Smooth muscle cell (in vitro differentiated cells): ENCODE data around the gene UPK3BL1. TPM values are rescaled to one million over a fixed set of nuclear protein-coding genes. Genes with fewer than 3 reads are reported as not detected.

ENCODE experiments used
- polyA plus RNA-seq: library from polyadenylated mRNA; unstranded; fragments of >200 nt; fragmentation: Nextera tagmentation; extraction: Ambion mirVana; gene quantifications from 2 replicates; pipeline ENCODE4 v1.2.1, GENCODE V29; 2016
- small RNA-seq: library from RNA; depleted of rRNA; stranded (forward); fragments of <200 nt; gene quantifications from one replicate; pipeline ENCODE3, GENCODE V24; 2014
- total RNA-seq: library from RNA; depleted of rRNA; stranded (reverse); fragments of >200 nt; gene quantifications from 2 replicates; pipeline ENCODE4 v1.2.3, GENCODE V29; 2014

UPK3BL1 gene
- total and polyA plus RNA-seq, 2 experiments from 2014 or later = 16.6 to 25.0 TPM

Small RNA genes lying within 50 kb of the gene (small RNA-seq; reads per million reads assigned to genes)
- not detected for gene AC105052.3
- not detected for gene UPK3BL1

Other genes with a start within 250 kb of the UPK3BL1 start
- gene PRKRIP1, start 246.4 kb downstream of the UPK3BL1 start, total RNA-seq = 14.3 and 17.2 TPM in 2 replicates
- gene PRKRIP1, start 246.4 kb downstream of the UPK3BL1 start, polyA plus RNA-seq = 34.5 and 51.9 TPM in 2 replicates
- 43.0 and 47.1 TPM in 2 replicates for gene ORAI2, start 209.2 kb downstream of the UPK3BL1 start, total RNA-seq
- gene ORAI2, start 209.2 kb downstream of the UPK3BL1 start, polyA plus RNA-seq = 66.1 and 69.8 TPM in 2 replicates
- gene ALKBH4, start 177.9 kb downstream of the UPK3BL1 start, total RNA-seq = 7.0 and 17.7 TPM in 2 replicates
- gene ALKBH4, start 177.9 kb downstream of the UPK3BL1 start, polyA plus RNA-seq = 15.7 and 16.0 TPM in 2 replicates
- gene LRWD1, start 177.8 kb downstream of the UPK3BL1 start, total RNA-seq = 10.0 and 13.1 TPM in 2 replicates
- gene LRWD1, start 177.8 kb downstream of the UPK3BL1 start, polyA plus RNA-seq = 21.2 and 23.5 TPM in 2 replicates
- 12.7 and 13.1 TPM in 2 replicates for gene POLR2J, start 163.9 kb downstream of the UPK3BL1 start, total RNA-seq
- gene POLR2J, start 163.9 kb downstream of the UPK3BL1 start, polyA plus RNA-seq = 92.2 and 94.4 TPM in 2 replicates
- 2.1 and 4.2 TPM in 2 replicates for gene RASA4B, start 125.0 kb downstream of the UPK3BL1 start, total RNA-seq
- gene RASA4B, start 125.0 kb downstream of the UPK3BL1 start, polyA plus RNA-seq = 3.5 and 4.6 TPM in 2 replicates
- 0.40 TPM in 1 of 2 replicates, not detected in the other for gene UPK3BL2, start 99.1 kb downstream of the UPK3BL1 start, total RNA-seq
- gene UPK3BL2, start 99.1 kb downstream of the UPK3BL1 start, polyA plus RNA-seq = 0.75 and 3.6 TPM in 2 replicates
- gene SPDYE2, start 91.6 kb downstream of the UPK3BL1 start, total RNA-seq = not detected in 2 replicates
- 0.86 and 3.1 TPM in 2 replicates for gene SPDYE2, start 91.6 kb downstream of the UPK3BL1 start, polyA plus RNA-seq
- 2.8 and 6.5 TPM in 2 replicates for gene POLR2J3, start 70.2 kb downstream of the UPK3BL1 start, total RNA-seq
- gene POLR2J3, start 70.2 kb downstream of the UPK3BL1 start, polyA plus RNA-seq = 50.2 and 54.2 TPM in 2 replicates
- 6.9 and 12.2 TPM in 2 replicates for gene RASA4, start 26.0 kb downstream of the UPK3BL1 start, total RNA-seq
- gene RASA4, start 26.0 kb downstream of the UPK3BL1 start, polyA plus RNA-seq = 6.9 and 11.6 TPM in 2 replicates
- not detected in 2 replicates for gene SPDYE2B, start 7.5 kb upstream of the UPK3BL1 start, total RNA-seq
- gene SPDYE2B, start 7.5 kb upstream of the UPK3BL1 start, polyA plus RNA-seq = not detected in 2 replicates
- 0.90 and 2.9 TPM in 2 replicates for gene POLR2J2, start 28.9 kb upstream of the UPK3BL1 start, total RNA-seq
- gene POLR2J2, start 28.9 kb upstream of the UPK3BL1 start, polyA plus RNA-seq = 0.10 and 2.4 TPM in 2 replicates
- gene FAM185A, start 106.2 kb upstream of the UPK3BL1 start, total RNA-seq = 2.0 and 6.0 TPM in 2 replicates
- 5.3 and 6.3 TPM in 2 replicates for gene FAM185A, start 106.2 kb upstream of the UPK3BL1 start, polyA plus RNA-seq